Measurements from ENCODE around the gene ADAMTS17. TPM values are rescaled to one million over a fixed set of nuclear protein-coding genes. Genes with fewer than 3 reads are reported as not detected.

Gene ADAMTS17
- total and polyA plus RNA-seq, 4 donors: 0.28 to 46.9 (median 9.1) TPM

GRCh38 chr15:100254691-100255090 is 87.1 kb downstream of the ADAMTS17 start:
- H3K9me3 ChIP-seq (ENCODE audit: control insufficient read depth in 4 of 4, low read length in 3 of 4): no peaks in the 10 kb centered on the region
- TF ChIP-seq HNF4A (conservative IDR thresholded peaks at IDR 0.05) (no peak), GABPA (IDR thresholded peaks at IDR 0.05 in 1 of 2, conservative IDR thresholded peaks at IDR 0.05 in 1 of 2) (no peak), RXRA (IDR thresholded peaks at IDR 0.05) (no peak), ATF3 (IDR thresholded peaks at IDR 0.05) (no peak), CTCF (IDR thresholded peaks at IDR 0.05; ENCODE audit: low read depth, low read length, missing input control) (no peak), TAF1 (conservative IDR thresholded peaks at IDR 0.05) (no peak)
- H3K27me3 ChIP-seq (ENCODE audit: control insufficient read depth in 4 of 4, insufficient read depth in 4 of 4, low read length in 3 of 4): no peaks in the 10 kb centered on the region
- peaks cover 0 to 3% (median 0%) of the 10 kb centered on the region in 4 donors for H3K4me1 ChIP-seq (ENCODE audit: control insufficient read depth in 4 of 4, insufficient read depth in 4 of 4, low read length in 3 of 4)
- no peak overlapping the region for H3K4me3 ChIP-seq (ENCODE audit: low read depth in 1 of 3, low read length in 3 of 3)
- no peak overlapping the region for H3K27ac ChIP-seq (ENCODE audit: low read depth in 1 of 2, low read length in 2 of 2)
- DNase-seq (ENCODE audit: low spot score): peak; percentile 10
- peaks cover 0 to 11% (median 5%) of the 10 kb centered on the region in 4 donors for H3K36me3 ChIP-seq (ENCODE audit: control insufficient read depth in 4 of 4, insufficient read depth in 3 of 4, low read depth in 1 of 4, low read length in 3 of 4)
- WGBS: 85% methylated on average over 4 of the region's 4 CpGs
- no peak overlapping the region for H3K9ac ChIP-seq (ENCODE audit: low read depth in 1 of 2, low read length in 2 of 2)

- no peak overlapping the region for H3K9ac ChIP-seq (ENCODE audit: low read depth in 1 of 2, low read length in 2 of 2)
- H3K4me3 ChIP-seq (ENCODE audit: low read depth in 1 of 3, low read length in 3 of 3): no peak overlapping the region
- peaks cover 0 to 11% (median 4%) of the 10 kb centered on the region in 4 donors for H3K36me3 ChIP-seq (ENCODE audit: control insufficient read depth in 4 of 4, insufficient read depth in 3 of 4, low read depth in 1 of 4, low read length in 3 of 4)
- H3K9me3 ChIP-seq (ENCODE audit: control insufficient read depth in 4 of 4, low read length in 3 of 4): no peaks in the 10 kb centered on the region
- H3K4me1 ChIP-seq (ENCODE audit: control insufficient read depth in 4 of 4, insufficient read depth in 4 of 4, low read length in 3 of 4): peaks cover 0 to 3% (median 0%) of the 10 kb centered on the region in 4 donors
- TF ChIP-seq JUND (IDR thresholded peaks at IDR 0.05) (no peak), GABPA (IDR thresholded peaks at IDR 0.05 in 1 of 2, conservative IDR thresholded peaks at IDR 0.05 in 1 of 2) (no peak), FOXA2 (IDR thresholded peaks at IDR 0.05) (no peak), FOXA1 (IDR thresholded peaks at IDR 0.05) (no peak)
- 81% methylated on average over 5 of the region's 5 CpGs for WGBS
- DNase-seq (ENCODE audit: low spot score): peak; percentile 5
- no peaks in the 10 kb centered on the region for H3K27me3 ChIP-seq (ENCODE audit: control insufficient read depth in 4 of 4, insufficient read depth in 4 of 4, low read length in 3 of 4)
- no peak overlapping the region for H3K27ac ChIP-seq (ENCODE audit: low read depth in 1 of 2, low read length in 2 of 2)
These were observed 87.5 kb downstream of the ADAMTS17 start for GRCh38 chr15:100254285-100254684.

- Histone ChIP-seq H3K9me3 (ENCODE audit: control insufficient read depth in 4 of 4, low read length in 3 of 4) (no peaks in the 10 kb centered on the region), H3K4me1 (ENCODE audit: control insufficient read depth in 4 of 4, insufficient read depth in 4 of 4, low read length in 3 of 4) (peaks cover 0 to 3% (median 0%) of the 10 kb centered on the region in 4 donors), H3K36me3 (ENCODE audit: control insufficient read depth in 4 of 4, insufficient read depth in 3 of 4, low read depth in 1 of 4, low read length in 3 of 4) (peaks cover 0 to 8% (median 4%) of the 10 kb centered on the region in 4 donors), H3K4me3 (ENCODE audit: low read depth in 1 of 3, low read length in 3 of 3) (no peak overlapping the region), H3K27ac (ENCODE audit: low read depth in 1 of 2, low read length in 2 of 2) (no peak overlapping the region), H3K27me3 (ENCODE audit: control insufficient read depth in 4 of 4, insufficient read depth in 4 of 4, low read length in 3 of 4) (no peaks in the 10 kb centered on the region), H3K9ac (ENCODE audit: low read depth in 1 of 2, low read length in 2 of 2) (no peak overlapping the region)
- DNase-seq (ENCODE audit: low spot score): peak; percentile 16
- no peak for TF ChIP-seq JUND (IDR thresholded peaks at IDR 0.05)
- no peak for TF ChIP-seq GABPA (IDR thresholded peaks at IDR 0.05 in 1 of 2, conservative IDR thresholded peaks at IDR 0.05 in 1 of 2)
- no peak for TF ChIP-seq NR2F2 (IDR thresholded peaks at IDR 0.05)
- TF ChIP-seq REST (IDR thresholded peaks at IDR 0.05): no peak
- no peak for TF ChIP-seq YY1 (IDR thresholded peaks at IDR 0.05)
- TF ChIP-seq MAX (IDR thresholded peaks at IDR 0.05): no peak
- no peak for TF ChIP-seq FOXA1 (IDR thresholded peaks at IDR 0.05)
- no peak for TF ChIP-seq CTCF (IDR thresholded peaks at IDR 0.05; ENCODE audit: low read depth, low read length, missing input control)
- TF ChIP-seq HNF4G (IDR thresholded peaks at IDR 0.05): no peak
- no peak for TF ChIP-seq HNF4A (conservative IDR thresholded peaks at IDR 0.05)
- TF ChIP-seq FOXA2 (IDR thresholded peaks at IDR 0.05): no peak
- TF ChIP-seq RXRA (IDR thresholded peaks at IDR 0.05): no peak
- no peak for TF ChIP-seq ATF3 (IDR thresholded peaks at IDR 0.05)
- TF ChIP-seq TAF1 (conservative IDR thresholded peaks at IDR 0.05): no peak
- TF ChIP-seq RAD21 (IDR thresholded peaks at IDR 0.05): no peak
- no peak for TF ChIP-seq ZBTB33 (IDR thresholded peaks at IDR 0.05)
- no peak for TF ChIP-seq SP1 (IDR thresholded peaks at IDR 0.05)
- WGBS: 80% methylated on average over 1 of the region's 1 CpG
These were observed 88.1 kb downstream of the ADAMTS17 start for GRCh38 chr15:100253640-100254039.
